GM18858 (cell line): ENCODE measurements around the gene HMGCS2.
A peak's percentile ranks its signal among the peaks of the same experiment; 100 is the strongest.

ENCODE experiments used
- ATAC-seq: cut with Tn5 transposase; IDR thresholded peaks from one replicate; pipeline ENCODE4 v1.9.1; 2021; ENCODE audit not compliant: unreplicated experiment

The HMGCS2 gene

DNA sequence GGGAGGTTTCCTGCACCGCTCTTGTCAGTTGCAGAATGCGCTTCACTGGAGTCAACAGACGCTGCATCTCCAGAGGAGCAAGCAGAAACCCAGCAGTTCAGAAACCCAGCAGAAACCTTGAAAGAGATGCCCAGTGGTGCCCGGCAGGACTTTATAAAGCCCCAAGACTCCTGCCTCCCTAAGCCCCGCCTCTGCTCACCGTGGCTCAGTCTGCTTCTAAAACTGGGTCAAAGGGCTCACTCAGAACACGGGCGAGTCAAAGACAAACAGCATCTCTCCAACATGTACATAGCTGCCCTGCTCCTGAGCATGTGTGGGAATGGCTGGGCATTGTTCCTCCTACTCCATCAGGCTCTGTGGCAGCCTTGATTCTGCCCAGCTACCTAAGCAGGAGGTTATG lies at the start of gene HMGCS2:
TSS of gene HMGCS2 (minus strand) at position 128 of the 400 bp plus-strand sequence. CDS start at position 67, 61 bp downstream.
- no peak for ATAC-seq

DNA sequence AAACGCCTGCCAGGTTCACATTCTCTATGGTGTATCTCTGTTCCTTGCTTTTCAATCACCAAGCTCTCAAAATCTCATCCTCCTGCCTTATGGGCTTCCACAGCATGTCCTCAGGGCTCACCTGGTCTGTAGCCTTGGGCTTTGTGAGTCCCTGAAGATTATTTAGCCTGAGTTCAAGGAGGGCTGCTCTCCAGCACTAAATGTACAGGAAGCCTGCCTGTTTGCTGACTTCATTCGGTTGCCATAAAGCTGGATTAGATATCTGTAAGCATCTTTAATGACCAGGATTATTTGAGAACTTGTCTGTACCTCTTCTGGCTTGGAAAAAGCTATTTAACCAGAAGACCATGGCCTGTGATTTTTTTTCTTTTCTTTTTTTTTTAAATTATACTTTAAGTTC lies 49.5 kb upstream of the HMGCS2 start:
- no peak for ATAC-seq

DNA sequence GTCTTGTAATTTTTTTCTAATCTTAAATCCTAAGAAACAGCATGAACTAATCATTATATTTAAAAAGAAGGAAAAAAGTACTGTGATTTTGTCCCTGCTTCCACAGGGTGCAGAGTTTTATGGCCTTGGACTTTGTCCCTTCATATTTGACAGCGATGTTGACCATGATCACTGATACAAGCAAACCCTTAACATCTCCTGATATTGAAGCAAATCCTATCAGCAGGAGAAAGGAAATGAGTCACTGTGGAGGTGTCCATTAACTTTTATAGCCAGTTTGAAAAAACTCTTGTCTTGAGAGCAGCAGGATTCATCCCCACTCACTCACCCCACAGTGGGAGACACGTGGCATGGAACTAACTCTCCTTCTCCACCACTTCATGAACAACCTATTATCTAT lies 47.7 kb upstream of the HMGCS2 start:
- ATAC-seq, result no peak

DNA sequence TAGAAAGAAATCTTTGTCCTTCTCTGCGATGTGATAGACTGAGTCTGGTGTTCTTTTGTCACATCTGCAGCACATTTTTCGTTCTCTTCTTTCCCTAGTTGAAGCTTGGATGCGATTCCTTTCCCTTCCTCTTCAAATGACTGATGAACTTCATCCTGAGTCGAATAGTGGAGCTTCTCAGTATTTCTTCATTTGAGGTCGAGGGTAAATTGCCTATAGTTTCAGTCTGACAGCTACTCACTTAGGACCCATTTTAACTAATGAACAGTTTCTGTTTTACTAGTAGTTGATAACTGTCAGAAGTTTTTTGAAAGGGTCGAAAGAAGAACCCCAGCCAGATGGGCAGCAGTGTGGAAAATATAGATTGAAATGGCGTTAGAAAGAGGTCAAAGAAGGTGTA lies 47.2 kb upstream of the HMGCS2 start:
- ATAC-seq, result no peak

DNA sequence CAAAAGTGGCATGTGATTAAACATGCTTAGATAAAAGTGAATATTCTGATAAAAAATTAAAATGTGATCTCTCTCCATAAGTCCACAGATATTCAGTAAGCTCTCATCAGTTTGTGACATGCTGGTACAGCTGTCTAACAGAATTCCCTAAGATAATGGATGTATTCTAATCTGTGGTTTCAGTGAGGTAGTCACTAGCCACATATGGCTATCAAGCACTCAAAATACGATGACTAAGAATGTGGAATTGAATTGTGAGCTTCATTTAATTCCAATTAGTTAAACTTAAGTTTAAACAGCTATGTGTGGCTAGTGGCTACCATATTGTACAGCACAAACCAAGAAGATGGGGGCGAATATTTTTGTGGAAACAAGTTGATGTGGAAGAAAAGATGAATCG lies 46.7 kb upstream of the HMGCS2 start:
- no peak for ATAC-seq

DNA sequence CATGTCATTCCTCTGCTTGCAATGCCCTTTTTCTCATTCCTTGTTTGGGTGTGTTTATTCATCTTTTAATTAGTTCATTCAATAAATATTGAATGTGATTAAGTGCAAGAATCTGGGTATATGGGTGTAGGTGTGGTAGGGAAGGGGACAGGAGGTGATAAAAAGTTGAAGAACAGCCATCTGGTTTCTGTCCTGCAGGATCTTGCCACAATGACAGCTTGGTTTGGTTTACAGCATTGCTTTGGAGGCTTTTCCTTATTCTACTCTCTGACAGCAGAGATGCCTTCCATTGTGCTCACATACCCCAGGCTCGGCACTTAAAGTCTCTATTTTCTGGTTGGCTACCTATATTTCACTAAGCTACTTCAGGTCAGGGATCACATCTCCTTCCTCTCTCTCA lies 45.6 kb upstream of the HMGCS2 start:
- ATAC-seq, result no peak

DNA sequence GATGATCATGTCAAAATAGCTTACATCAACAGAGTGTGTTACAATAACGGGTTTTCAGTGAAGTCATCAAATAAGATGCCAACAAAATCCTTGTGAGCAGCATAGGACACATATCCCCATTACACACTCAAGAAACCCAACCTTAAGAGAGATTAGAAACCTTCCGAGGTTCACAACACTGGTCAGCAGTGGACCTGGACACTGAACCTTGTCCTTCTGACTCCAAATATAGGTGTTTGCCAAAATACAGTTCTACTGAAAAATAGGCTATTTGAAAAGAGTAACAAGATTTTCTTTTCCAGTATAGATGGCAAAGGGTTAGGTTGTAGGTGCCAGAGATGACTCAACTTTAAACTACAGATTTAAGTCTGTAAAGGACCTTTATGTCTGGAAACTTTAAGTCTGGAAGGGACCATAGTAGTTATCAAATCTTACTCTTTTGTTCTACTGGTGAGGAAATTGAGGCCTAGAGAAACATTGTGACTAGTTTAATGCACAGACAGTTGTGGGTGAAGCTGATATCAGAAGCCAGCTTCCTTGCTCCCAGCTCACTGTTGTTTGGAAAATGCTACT lies 43.4 kb upstream of the HMGCS2 start:
- no peak for ATAC-seq

DNA sequence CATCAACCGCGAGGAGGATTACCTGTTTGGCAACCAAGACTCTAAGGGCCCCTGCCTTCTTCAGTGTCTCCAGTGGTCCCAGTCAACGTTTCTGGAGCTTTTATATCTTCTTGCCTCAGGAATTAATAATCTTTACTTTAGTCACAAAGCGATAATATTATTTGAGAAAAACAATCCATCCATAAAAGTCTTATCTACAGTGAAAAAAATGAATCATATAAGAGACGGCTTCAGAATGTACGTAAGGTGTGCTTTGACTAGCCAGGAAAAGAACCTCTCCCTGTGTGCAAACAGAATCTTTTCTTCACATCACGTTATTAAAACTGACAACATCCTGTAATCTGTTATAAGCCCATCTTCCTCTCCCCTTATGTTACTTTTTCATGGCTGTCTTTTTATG lies 42.7 kb upstream of the HMGCS2 start, which contains the start of gene REG4:
TSS of gene REG4 (minus strand) at position 74 of the 400 bp plus-strand sequence. CDS start 2,691 bp downstream, outside the sequence.
- no peak for ATAC-seq

DNA sequence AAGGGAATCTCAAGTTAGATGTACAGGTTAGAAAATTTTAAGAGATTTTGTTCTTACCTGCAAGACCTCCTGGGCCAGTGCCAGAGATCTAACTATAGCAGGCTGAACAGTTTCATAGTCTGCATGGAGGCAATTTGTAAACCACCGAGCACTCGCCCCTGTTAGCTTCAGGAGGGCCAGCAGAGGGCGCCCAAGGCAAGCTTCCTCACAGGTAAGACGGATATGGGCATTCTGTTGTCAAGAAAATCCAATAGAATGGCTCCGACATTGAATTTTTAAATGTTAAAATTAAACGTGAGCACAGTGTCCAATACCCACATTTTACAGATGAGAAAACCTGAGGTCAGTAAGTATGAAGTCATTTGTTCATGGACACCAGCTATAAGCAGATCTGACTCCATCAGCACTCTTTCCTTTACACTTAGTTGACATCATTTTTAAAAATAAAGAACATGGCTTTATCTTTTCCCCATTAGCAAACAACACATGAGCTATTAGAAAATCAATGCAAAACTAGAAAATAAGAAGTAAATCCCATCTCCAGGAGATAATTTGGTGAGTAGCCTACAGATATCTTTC lies 40.4 kb upstream of the HMGCS2 start:
- ATAC-seq, result peak; percentile 71

DNA sequence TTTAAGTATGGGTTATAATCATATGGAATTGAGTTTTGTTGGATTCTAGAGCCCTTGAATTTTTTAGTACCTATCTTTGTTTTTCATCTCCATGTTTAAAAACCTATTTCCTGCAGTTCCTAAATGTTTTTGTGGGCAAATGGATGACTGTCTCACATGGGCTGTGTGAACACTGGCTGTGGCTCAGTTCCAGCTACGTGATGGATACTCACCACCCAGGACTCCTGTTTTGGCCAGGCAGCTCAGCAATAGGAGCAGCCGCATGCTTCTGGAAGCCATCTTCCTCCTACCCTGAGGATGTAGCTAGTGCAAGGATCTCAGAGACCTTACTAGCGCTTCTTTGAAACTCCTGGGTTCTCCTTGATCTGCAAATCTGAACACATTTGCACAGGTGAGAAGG lies 39.8 kb upstream of the HMGCS2 start:
- ATAC-seq, result no peak

DNA sequence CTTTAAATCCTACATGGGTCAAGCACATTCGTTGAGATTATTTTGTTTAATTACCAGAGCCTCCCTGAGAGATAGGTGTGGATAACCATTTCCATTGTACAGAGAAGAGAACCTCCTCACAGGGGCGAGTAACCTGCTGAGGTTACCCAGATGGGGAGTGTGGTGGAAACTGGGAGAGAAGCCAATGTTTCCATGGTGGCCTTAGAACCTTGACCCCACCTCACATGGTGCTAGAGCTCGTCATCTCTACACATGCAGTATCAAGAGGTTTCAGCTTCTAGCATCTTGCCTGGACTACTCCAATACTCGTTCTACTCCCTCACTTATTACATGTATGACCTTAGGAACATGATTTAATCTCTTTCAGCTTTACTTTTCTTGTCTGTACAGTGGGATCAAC lies 37.8 kb upstream of the HMGCS2 start:
- ATAC-seq, result no peak

DNA sequence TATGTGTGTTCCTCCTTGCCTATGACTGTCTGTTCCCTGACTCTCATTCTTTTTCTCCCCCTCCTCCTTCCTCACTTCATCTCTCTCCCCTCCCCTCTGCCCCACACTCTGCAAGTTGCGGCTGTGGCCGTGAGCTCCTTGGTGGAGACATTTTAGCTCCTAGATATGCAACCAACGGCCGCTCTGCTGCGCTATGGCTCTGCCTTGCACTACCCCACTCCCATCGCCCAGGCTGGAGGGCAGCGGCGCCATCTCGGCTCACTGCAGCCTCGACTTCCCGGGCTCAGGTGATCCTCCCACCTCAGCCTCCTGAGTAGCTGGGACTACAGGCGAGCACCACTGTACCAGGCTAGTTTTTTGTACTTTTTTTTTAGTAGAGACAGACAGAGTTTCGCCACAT lies 37.0 kb upstream of the HMGCS2 start:
- ATAC-seq, result no peak

DNA sequence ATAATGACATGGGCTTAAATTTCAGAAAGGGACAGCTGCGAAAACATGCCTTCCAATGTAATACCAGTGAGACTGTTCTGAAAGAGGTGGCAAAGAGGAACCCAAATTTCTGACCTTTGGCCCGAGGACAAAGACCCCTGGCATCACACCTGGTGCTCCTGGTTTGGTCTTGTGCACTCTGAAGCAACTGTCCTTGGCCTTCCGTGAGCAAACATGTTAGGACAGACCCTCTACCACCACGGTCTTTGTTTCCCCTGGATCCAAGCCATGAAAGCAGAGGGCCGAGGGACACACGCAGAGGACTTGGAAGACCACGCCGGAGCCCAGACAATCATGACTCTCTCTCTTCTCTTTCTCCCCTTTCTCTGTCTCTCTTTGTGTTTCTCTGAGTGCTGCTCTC lies 36.5 kb upstream of the HMGCS2 start:
- no peak for ATAC-seq

DNA sequence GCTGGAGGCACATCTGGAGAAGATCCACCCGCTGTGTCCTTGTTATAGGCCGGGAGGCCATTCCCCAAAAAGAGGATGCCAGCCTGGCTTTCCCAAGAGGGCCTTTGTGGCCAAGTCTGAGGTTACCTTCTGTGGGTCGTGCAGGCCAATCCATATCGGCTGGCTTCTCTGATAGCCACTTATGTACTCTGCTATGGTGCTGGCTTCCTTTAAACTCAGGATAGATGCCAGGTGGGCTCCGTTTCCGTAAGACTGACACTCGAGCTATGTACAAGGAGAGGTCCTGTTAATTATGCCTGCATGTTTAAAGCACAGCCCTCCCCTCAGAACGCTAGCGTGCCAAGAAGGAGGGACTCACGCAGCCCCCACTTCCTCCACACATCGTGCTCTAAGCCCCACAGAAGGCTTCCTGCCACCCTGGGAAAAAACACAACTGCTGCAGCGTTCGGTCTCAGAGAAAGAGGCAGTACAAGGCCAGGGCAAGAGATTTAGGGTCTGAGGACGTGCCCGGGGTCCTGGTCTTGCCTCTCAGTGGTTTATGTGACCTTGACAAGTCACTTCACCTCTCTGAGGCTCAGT lies 31.0 kb upstream of the HMGCS2 start:
- no peak for ATAC-seq

DNA sequence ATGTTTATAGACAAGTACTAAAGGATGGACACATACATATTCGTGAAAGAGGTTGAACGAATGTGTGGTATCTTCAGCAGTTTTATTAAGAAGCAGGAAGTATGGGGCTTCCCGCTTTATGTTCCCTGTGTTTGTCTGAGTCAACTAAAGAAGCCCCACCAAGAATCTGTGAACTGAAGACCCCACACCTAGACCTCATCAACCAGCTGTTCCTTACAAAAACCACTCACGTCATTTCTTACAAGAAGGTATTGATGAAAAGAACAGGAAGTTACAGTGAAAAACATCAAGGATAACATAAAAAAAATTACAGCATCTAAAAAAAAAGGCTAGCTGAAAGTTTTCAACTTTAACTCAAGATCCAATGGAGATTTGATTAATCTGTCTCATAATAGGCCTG lies 30.3 kb upstream of the HMGCS2 start:
- no peak for ATAC-seq

DNA sequence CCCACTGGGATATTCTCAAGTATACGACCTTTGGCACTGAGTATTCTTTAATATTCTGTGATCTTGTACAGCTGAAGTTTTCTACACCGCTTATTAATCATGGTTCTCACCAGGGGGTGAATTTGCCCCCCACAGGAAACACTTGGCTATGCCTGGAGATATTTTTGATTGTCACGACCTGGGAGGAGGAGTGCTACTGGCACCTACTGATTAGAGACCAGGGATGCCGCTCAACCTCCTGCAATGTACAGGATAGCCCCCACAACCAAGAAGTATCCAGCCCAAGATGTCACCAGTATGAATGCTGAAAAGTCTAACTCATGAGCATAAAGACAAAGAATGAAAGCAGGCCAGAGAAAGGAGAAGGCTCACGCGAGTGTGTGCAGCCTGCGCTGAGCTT lies 28.9 kb upstream of the HMGCS2 start:
- no peak for ATAC-seq

DNA sequence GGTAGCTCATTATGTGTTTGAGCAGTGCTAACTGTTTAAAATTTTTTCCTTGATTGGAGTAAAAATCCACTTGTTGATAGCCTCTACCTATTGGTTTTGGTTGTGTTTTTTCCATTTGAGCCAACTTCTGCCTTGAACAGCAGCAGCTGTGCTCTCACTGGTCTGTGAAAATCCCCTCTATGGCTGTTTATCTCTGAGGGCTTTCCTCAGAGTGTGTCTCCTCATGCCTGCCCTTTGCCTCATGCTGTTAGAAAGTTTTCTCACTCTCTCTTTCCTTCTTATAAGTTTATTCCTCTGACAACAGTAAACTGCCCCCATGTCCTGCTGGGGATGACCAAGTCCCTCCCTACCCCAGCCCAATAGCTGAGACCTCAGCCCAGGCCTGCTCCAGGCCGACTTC lies 28.5 kb upstream of the HMGCS2 start:
- ATAC-seq, result no peak

DNA sequence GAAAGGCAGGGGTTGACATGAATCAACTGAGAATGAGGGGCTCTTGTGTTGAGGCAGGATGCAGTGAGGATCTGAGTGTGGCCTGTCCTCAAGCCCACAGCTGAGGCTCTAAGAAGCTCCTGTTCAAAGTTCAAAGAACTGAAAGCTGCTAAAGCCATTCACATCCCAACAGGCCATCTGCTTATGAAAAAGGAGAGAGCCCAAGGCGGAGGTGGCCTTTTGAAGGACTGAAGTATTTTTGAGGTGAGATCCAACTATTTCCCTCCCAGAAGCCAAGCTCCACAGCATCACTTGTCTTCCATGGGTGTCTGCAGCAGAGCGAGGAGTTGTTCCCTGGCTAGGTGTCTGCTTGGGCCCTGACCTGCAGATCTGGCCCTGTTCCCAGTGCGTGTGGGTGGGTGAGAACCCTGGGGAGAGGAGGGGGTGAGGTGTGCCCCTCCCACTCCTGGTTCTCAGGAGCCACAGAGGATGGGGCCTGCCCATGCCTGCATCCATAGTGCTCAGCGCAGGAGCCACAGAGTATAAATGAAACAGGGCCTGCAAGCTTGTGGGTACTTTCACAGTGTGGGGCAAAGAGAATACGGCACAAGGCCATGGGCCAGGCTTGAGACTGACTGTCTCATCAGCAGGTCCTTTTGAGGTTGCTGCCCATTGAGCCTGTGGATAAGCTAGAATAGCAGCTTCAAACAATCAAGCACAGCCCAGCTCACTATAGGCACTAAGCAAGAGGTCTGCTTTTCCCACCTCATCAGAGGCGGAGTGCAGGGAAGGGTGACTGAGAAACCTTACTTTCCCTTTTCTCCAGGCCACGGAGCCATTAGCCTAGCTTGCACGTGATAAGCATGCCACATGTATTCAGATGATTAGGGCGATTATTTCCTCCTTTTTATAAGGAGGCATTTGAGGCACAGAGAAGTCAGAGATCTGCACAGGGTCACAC lies 26.8 kb upstream of the HMGCS2 start:
- no peak for ATAC-seq

DNA sequence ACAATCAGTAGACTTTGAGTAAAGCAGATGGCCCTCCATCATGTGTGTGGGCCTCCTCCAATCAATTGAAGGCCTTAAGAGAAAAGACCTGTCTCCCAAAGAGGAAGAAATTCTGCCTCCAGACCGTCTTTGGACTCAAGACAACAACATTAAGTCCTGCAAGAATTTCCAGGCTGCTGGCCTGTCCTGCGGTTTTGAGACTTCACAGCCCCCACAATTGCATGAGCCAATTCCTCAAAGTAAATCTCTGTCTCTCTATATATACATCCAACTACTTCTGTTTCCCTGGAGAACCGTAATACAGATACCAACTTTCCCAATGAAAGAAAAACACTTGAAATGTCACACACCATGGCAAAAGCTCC lies 26.2 kb upstream of the HMGCS2 start:
- ATAC-seq, result no peak

DNA sequence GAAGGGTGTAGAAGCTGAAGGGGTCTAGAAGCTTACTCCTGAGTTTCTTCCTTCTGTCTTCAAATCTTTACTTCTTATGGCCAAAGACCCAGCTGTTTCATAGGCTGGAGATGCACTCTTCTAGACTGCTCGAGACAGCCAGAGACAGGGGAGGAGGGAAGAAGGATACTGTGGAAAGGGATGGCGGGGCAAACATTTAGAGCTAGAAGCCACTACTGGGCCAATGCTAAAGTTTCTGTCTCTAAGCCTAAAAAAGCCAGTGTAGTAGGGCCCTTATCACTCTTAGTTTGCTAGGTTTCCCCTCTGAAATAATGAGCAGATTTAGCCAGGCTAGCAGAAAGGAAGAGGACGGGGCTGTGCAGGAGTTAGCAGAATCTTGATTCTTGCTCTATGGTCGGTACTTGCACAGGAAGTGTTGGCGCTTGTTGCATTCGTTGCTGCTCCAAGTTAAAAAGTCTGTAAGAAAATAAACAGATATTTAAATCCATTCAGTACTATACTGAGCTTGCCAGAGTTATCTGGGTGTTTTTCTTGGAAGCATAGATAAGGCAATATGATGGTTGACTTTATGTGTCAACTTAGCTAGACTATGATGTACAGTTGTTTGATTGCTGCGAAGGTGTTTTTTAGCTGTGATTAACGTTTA lies 25.6 kb upstream of the HMGCS2 start:
- ATAC-seq, result no peak

DNA sequence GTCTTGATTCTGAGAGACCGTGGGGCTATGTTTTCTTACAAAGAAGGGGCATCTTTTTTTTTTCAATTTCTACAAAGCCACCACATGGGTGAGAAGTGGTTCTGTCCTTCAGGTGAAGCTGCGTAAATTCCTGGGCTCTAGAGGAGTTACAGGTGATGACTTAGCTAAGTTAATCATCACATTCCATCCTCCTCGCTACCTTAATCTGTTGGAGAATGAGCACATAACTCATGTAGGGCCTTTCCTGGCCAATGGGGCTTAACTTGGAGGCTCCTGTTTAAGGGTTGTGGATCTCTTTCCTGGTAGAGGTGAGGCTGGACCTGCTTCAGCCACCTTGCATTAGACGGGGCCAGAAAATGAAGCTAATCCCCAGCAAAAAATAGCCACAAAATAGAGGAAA lies 22.7 kb upstream of the HMGCS2 start:
- no peak for ATAC-seq
